ENCODE data around the gene CCDC116. TPM values are rescaled to one million over a fixed set of nuclear protein-coding genes. Genes with fewer than 3 reads are reported as not detected.
"Not testable (repeated sequence)": the region's sequence is repeated elsewhere in the genome, so short reads cannot be mapped to it uniquely, and the experiment has no call there.

CCDC116 gene
- total RNA-seq, 4 donors from 2014 or later: 0.22 to 2.0 (median 0.36) TPM

DNA sequence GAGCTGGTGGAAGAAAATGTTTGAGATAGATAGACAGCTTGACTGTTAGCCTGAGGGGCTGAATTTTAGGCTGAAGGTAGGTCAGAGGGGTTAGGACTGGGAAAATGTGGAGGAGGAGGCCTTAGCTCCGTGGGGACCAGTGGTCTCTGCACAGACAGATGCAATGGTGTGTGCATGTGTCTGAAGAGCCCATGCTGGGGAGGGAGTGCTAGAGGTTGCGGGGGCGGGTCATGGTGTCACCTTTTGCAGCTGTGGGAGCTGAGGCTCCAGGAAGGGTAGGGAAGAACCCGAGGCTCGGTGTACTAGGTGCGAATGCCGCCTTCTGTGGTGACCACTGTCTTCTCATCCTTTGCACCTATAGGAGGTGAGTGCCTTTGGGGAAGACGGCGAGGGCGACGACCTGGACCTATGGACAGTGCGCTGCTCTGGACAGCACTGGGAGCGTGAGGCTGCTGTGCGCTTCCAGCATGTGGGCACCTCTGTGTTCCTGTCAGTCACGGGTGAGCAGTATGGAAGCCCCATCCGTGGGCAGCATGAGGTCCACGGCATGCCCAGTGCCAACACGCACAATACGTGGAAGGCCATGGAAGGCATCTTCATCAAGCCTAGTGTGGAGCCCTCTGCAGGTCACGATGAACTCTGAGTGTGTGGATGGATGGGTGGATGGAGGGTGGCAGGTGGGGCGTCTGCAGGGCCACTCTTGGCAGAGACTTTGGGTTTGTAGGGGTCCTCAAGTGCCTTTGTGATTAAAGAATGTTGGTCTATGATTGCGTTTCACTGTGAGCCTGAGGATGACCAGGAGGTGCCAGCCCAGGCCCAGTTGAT, 11.2 kb downstream of the CCDC116 start:
- TF ChIP-seq, protein P1, sequence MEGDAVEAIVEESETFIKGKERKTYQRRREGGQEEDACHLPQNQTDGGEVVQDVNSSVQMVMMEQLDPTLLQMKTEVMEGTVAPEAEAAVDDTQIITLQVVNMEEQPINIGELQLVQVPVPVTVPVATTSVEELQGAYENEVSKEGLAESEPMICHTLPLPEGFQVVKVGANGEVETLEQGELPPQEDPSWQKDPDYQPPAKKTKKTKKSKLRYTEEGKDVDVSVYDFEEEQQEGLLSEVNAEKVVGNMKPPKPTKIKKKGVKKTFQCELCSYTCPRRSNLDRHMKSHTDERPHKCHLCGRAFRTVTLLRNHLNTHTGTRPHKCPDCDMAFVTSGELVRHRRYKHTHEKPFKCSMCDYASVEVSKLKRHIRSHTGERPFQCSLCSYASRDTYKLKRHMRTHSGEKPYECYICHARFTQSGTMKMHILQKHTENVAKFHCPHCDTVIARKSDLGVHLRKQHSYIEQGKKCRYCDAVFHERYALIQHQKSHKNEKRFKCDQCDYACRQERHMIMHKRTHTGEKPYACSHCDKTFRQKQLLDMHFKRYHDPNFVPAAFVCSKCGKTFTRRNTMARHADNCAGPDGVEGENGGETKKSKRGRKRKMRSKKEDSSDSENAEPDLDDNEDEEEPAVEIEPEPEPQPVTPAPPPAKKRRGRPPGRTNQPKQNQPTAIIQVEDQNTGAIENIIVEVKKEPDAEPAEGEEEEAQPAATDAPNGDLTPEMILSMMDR (IDR thresholded peaks at IDR 0.05): no peak
- no peak for TF ChIP-seq POLR2A (IDR thresholded peaks at IDR 0.05)
- no peak for TF ChIP-seq EP300 (IDR thresholded peaks at IDR 0.05)
- Histone ChIP-seq H3K27ac (no peak overlapping the region), H3K4me3 (no peak overlapping the region), H3K36me3 (peaks cover 0 to 33% (median 0%) of the 10 kb centered on the region in 3 donors), H3K4me1 (peaks cover 0 to 29% (median 8%) of the 10 kb centered on the region in 4 donors), H3K9me3 (no peaks in the 10 kb centered on the region), H3K27me3 (no peaks in the 10 kb centered on the region)
- no peak for DNase-seq (ENCODE audit: low spot score in 2 of 2)
- WGBS, 2 donors: 84 to 92% methylated on average over 19 to 22 of the region's 22 CpGs

DNA sequence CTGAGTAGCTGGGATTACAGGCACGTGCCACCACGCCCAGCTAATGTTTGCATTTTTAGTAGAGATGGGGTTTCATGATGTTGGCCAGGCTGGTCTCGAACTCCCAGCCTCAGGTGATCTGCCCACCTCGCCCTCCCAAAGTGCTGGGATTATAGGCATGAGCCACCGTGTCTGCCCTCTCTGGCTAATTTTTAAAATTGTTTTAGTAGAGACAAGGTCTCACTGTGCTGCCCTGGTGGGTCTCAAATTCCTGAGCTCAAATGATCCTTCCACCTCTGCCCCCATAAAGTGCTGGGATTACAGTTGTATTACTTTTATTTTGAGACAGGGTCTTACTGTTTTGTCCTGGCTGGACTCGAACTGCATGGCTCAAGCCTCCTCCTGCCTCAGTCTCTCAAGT, 13.0 kb downstream of the CCDC116 start:
- not testable (repeated sequence) for H3K9me3 ChIP-seq; DNase-seq (ENCODE audit: low spot score in 2 of 2); H3K27me3 ChIP-seq; H3K27ac ChIP-seq; H3K4me3 ChIP-seq
- WGBS, 2 donors: 91 to 97% methylated on average over 6 of the region's 6 CpGs
- peaks cover 0 to 43% (median 0%) of the 10 kb centered on the region in 3 donors for H3K36me3 ChIP-seq
- peaks cover 0 to 29% (median 8%) of the 10 kb centered on the region in 4 donors for H3K4me1 ChIP-seq

- Histone ChIP-seq H3K27me3 (no peaks in the 10 kb centered on the region), H3K4me3 (no peak overlapping the region), H3K4me1 (peaks cover 0 to 31% (median 13%) of the 10 kb centered on the region in 4 donors), H3K27ac (no peak overlapping the region), H3K9me3 (no peaks in the 10 kb centered on the region), H3K36me3 (peaks cover 0 to 43% (median 0%) of the 10 kb centered on the region in 3 donors)
- TF ChIP-seq, protein P1 (IDR thresholded peaks at IDR 0.05): peak; percentile 74 to 83 (median 76)
- no peak for TF ChIP-seq POLR2A (IDR thresholded peaks at IDR 0.05)
- 40% methylated on average over 13 to 14 of the region's 14 CpGs for WGBS, 2 donors
- peak; percentile 71 to 90 for DNase-seq (ENCODE audit: low spot score in 2 of 2)
These were observed 14.3 kb downstream of the CCDC116 start for GRCh38 chr22:21646608-21647590.

DNA sequence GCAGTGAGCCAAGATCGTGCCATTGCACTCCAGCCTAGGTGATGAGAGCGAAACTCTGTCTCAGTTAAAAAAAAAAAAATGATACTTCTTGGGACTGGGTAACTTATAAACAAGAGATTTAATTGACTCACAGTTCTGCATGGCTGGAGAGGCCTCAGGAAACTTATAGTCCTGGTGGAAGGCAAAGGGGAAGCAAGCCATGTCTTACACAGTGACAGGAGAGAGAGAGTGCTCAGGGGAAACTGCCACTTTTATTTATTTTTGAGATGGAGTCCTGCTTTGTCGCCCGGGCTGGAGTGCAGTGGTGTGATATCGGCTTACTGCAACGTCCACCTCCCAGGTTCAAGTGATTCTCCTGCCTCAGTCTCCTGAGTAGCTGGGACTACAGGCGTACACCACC, 17.7 kb downstream of the CCDC116 start:
- Histone ChIP-seq H3K27me3 (no peaks in the 10 kb centered on the region), H3K4me3 (no peak overlapping the region), H3K9me3 (no peaks in the 10 kb centered on the region), H3K36me3 (peaks cover 0 to 28% (median 0%) of the 10 kb centered on the region in 3 donors), H3K27ac (no peak overlapping the region), H3K4me1 (peaks cover 0 to 26% (median 11%) of the 10 kb centered on the region in 4 donors)
- no peak for TF ChIP-seq POLR2A (IDR thresholded peaks at IDR 0.05)
- no peak for TF ChIP-seq EP300 (IDR thresholded peaks at IDR 0.05)
- TF ChIP-seq, protein P1 (IDR thresholded peaks at IDR 0.05): no peak
- no peak for DNase-seq (ENCODE audit: low spot score in 2 of 2)
- 94 to 99% methylated on average over 7 of the region's 7 CpGs for WGBS, 2 donors

DNA sequence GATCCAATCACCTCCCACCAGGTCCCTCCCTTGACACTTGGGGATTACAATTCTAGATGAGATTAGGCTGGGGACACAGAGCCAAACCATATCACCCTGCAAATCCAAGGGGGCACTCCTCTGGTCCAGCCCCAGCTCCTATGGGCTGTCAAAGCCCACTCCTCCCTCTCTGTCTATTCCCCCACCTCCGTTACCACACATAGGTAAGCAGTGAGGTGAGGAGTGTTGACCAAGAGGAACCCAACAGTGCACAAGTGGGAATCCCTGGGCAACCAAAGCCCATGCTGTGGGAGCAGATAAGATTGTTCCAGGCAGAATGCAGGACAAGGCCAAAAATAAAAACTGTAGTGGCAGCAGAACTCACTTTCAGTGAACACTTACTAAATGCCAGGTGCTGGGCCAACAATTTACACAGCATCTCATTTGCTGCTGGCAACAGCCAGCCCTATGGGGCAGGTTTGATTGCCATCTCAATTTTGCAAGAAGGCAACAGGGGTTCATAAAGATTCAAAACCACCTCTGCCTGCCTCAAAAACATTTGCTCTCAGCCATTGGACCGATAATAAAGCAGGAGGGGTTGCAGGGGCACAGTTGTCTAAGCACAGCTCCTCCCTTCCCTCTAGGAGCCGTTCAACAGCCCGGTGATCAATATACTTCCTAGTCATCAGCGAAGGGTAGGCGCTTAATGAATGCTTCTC, 18.4 kb downstream of the CCDC116 start:
- no peak for TF ChIP-seq POLR2A (IDR thresholded peaks at IDR 0.05)
- no peak for TF ChIP-seq EP300 (IDR thresholded peaks at IDR 0.05)
- TF ChIP-seq, protein P1 (IDR thresholded peaks at IDR 0.05): no peak

More for the DNA sequence above, 18.4 kb downstream of the CCDC116 start:
- Histone ChIP-seq H3K27ac (no peak overlapping the region), H3K27me3 (no peaks in the 10 kb centered on the region), H3K4me1 (peaks cover 0 to 26% (median 11%) of the 10 kb centered on the region in 4 donors), H3K36me3 (peaks cover 0 to 22% (median 0%) of the 10 kb centered on the region in 3 donors), H3K9me3 (no peaks in the 10 kb centered on the region), H3K4me3 (peak overlapping the region in 2 of 4 donors; percentile 48 to 69)
- no peak for DNase-seq (ENCODE audit: low spot score in 2 of 2)
- 19 to 20% methylated on average over 6 of the region's 6 CpGs for WGBS, 2 donors

Measured in tibial nerve (tissue), 4 donors.